ENCODE measurements around the gene EYA4.

GRCh38 chr6:133266186-133266585 lies 25.0 kb downstream of the EYA4 start:
- TF ChIP-seq CTCF (IDR thresholded peaks at IDR 0.05; ENCODE audit: insufficient read depth, low read depth, low read length) = no peak
- no peak for TF ChIP-seq EZH2 (IDR thresholded peaks at IDR 0.05; ENCODE audit: insufficient read depth, low read length)
